DOHH2 (cell line): ENCODE data around the gene SP4.

Experiments used
- H3F3A ChIP-seq: fragments of 200-600 bp; sonication (generic), shearing (Covaris generic); 2 replicates; pipeline ENCODE4 v1.6.0; 2016; ENCODE audit warnings: antibody characterized with exemption, mild to moderate bottlenecking; ENCODE audit not compliant: control insufficient read depth, insufficient read depth
- H3K27ac ChIP-seq: fragments of 200-600 bp; sonication (generic); 2 replicates; pipeline ENCODE4 v1.5.1; 2014; ENCODE audit warnings: low read depth, mild to moderate bottlenecking, low read length, moderate library complexity
- H3K27me3 ChIP-seq: fragments of 200-600 bp; sonication (generic); 2 replicates; pipeline ENCODE4 v1.6.1; 2014; ENCODE audit warnings: mild to moderate bottlenecking, low read length, mixed read lengths; ENCODE audit not compliant: control insufficient read depth
- H3K36me3 ChIP-seq: fragments of 200-600 bp; sonication (generic); 2 replicates; pipeline ENCODE4 v1.6.1; 2014; ENCODE audit warnings: mild to moderate bottlenecking, low read length, moderate library complexity, mixed read lengths; ENCODE audit not compliant: control insufficient read depth
- H3K4me1 ChIP-seq: fragments of 200-600 bp; sonication (generic); 2 replicates; pipeline ENCODE4 v1.6.1; 2014; ENCODE audit warnings: mild to moderate bottlenecking, low read length, mixed read lengths; ENCODE audit not compliant: control insufficient read depth
- H3K4me2 ChIP-seq: fragments of 200-600 bp; sonication (generic); 2 replicates; pipeline ENCODE4 v1.6.0; 2014; ENCODE audit warnings: mild to moderate bottlenecking, low read length, moderate library complexity
- H3K4me3 ChIP-seq: fragments of 200-600 bp; sonication (generic); 2 replicates; pipeline ENCODE4 v1.5.1; 2014; ENCODE audit warnings: mild to moderate bottlenecking, low read length, mixed read lengths
- H3K79me2 ChIP-seq: fragments of 200-600 bp; sonication (generic); 2 replicates; pipeline ENCODE4 v1.6.1; 2014; ENCODE audit warnings: mild to moderate bottlenecking, low read length, mixed read lengths; ENCODE audit not compliant: control insufficient read depth
- H3K9me2 ChIP-seq: fragments of 200-600 bp; sonication (generic); replicated peaks from 2 replicates; pipeline ENCODE4 v1.6.1; 2014; ENCODE audit warnings: mild to moderate bottlenecking, low read length, mixed read lengths; ENCODE audit not compliant: control insufficient read depth
- H3K9me3 ChIP-seq: fragments of 200-600 bp; sonication (generic); 2 replicates; pipeline ENCODE4 v1.6.1; 2014; ENCODE audit warnings: antibody characterized with exemption, low read length, mixed read lengths; ENCODE audit not compliant: control insufficient read depth, insufficient read depth
- H4K20me1 ChIP-seq: fragments of 200-600 bp; sonication (generic); 2 replicates; pipeline ENCODE4 v1.6.0; 2014; ENCODE audit warnings: low read depth, mild to moderate bottlenecking, antibody characterized with exemption, low read length, moderate library complexity; ENCODE audit not compliant: control insufficient read depth, insufficient read depth
- EZH2phosphoT487 ChIP-seq: fragments of 200-600 bp; sonication (generic); IDR thresholded peaks from 2 replicates; pipeline ENCODE4 v1.6.1; 2017; ENCODE audit warnings: borderline replicate concordance, mild to moderate bottlenecking, antibody characterized with exemption, low read length, moderate library complexity, mixed read lengths
- TF ChIP-seq, protein P1 (sequence below): fragments of 200-600 bp; sonication (generic); IDR thresholded peaks from one replicate; pipeline ENCODE4 v1.5.1; 2014; ENCODE audit warnings: antibody characterized with exemption, mild to moderate bottlenecking, low read depth, low read length; ENCODE audit not compliant: poor library complexity, severe bottlenecking

Gene SP4

DNA sequence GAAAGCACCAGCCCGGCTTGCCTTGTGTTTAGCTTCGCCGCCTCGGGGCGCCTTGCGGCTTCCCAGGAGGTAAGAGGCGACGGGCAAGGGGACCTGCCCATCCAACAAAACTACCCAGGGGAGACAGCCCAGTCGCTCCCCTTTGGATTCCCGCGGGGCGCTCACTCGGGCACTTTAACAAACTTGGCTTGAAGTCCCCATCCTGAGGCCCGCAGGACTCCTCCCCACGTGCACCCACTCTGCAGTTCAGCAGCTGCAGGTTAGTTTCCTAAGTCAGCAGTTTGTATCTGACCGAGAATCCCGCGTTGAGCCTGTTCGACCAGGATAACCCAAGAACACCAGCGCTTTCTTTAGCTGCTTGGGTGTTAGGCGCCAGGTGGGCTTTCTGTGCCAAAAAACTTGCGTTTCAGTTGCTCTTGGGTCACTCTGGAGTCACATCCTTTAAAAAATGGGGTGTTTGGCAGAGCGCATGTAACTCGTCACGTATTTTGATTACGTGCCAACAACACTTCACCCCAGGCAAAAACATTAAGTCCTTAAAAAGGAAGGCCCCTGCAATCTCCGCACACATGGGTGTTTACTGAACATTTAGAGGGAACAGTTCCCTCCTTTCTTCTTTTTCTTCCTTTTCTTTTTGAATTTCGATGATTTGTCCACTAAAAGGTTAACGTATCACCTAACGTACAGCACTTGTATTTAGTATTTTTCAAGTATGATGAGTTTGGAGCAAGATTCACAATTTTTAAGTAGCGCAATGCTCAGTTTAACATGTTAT is 115.8 kb downstream of the SP4 start:
- peaks cover 3% of the 10 kb centered on the region; the same call in 1 of the 2 replicates for H3K9me3 ChIP-seq
- no peaks in the 10 kb centered on the region for H3K79me2 ChIP-seq
- H4K20me1 ChIP-seq: no peaks in the 10 kb centered on the region
- H3K4me3 ChIP-seq: no peak overlapping the region
- H3F3A ChIP-seq: no peaks in the 10 kb centered on the region
- H3K36me3 ChIP-seq: no peaks in the 10 kb centered on the region
- peaks cover 5% of the 10 kb centered on the region; the same call in 1 of the 2 replicates for H3K27me3 ChIP-seq
- no peak overlapping the region for H3K4me2 ChIP-seq
- TF ChIP-seq, protein P1, sequence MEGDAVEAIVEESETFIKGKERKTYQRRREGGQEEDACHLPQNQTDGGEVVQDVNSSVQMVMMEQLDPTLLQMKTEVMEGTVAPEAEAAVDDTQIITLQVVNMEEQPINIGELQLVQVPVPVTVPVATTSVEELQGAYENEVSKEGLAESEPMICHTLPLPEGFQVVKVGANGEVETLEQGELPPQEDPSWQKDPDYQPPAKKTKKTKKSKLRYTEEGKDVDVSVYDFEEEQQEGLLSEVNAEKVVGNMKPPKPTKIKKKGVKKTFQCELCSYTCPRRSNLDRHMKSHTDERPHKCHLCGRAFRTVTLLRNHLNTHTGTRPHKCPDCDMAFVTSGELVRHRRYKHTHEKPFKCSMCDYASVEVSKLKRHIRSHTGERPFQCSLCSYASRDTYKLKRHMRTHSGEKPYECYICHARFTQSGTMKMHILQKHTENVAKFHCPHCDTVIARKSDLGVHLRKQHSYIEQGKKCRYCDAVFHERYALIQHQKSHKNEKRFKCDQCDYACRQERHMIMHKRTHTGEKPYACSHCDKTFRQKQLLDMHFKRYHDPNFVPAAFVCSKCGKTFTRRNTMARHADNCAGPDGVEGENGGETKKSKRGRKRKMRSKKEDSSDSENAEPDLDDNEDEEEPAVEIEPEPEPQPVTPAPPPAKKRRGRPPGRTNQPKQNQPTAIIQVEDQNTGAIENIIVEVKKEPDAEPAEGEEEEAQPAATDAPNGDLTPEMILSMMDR: no peak
- TF ChIP-seq EZH2phosphoT487: no peak
- no peaks in the 10 kb centered on the region for H3K4me1 ChIP-seq
- no peaks in the 10 kb centered on the region for H3K9me2 ChIP-seq
- H3K27ac ChIP-seq: no peak overlapping the region

DNA sequence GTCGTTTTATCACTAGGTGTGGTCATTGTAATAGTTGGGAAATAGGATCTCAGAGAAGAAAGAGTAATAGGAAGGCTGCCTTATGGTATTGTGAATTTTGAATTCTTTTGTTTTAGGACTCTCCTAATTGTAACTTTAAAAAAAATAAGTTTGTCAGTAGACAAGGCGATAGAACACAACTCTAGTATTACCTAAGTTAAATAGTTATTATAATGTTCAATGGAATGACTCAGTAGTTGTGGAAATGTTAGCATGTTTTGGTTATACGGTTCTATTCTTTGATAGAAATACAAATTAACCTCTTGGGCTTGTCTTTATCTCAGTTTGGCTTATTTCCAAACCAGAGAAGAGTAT is 116.4 kb downstream of the SP4 start:
- Histone ChIP-seq H3K4me3 (no peak overlapping the region), H3K36me3 (no peaks in the 10 kb centered on the region), H4K20me1 (no peaks in the 10 kb centered on the region), H3K9me3 (peaks cover 3% of the 10 kb centered on the region; the same call in 1 of the 2 replicates), H3K27me3 (peaks cover 5% of the 10 kb centered on the region; the same call in 1 of the 2 replicates), H3F3A (no peaks in the 10 kb centered on the region), H3K4me2 (no peak overlapping the region), H3K9me2 (no peaks in the 10 kb centered on the region), H3K4me1 (no peaks in the 10 kb centered on the region), H3K27ac (no peak overlapping the region), H3K79me2 (no peaks in the 10 kb centered on the region)
- TF ChIP-seq EZH2phosphoT487: no peak
- TF ChIP-seq, protein P1: no peak

DNA sequence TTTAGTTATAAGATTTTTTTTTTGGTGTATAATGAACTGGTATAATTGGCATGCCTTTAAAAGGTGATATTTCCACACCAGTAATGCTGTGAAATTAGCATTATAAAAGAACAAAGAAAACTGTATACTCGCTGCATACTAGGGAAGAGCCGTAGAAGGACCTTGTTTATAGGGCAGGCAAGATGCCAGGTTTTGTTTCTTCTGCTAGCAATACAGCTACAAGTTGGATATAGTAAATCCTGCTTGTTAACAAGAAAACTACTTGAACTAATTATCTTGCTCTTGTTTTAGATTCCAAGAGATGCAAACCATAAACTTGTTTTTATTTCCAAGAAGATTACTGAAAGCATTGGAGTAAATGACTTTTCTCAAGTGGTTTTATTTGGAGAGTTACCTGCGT is 116.8 kb downstream of the SP4 start:
- H3K36me3 ChIP-seq: no peaks in the 10 kb centered on the region
- no peaks in the 10 kb centered on the region for H3K79me2 ChIP-seq
- H3K27ac ChIP-seq: no peak overlapping the region
- TF ChIP-seq, protein P1: no peak
- no peak for TF ChIP-seq EZH2phosphoT487
- H4K20me1 ChIP-seq: no peaks in the 10 kb centered on the region
- H3K4me3 ChIP-seq: no peak overlapping the region
- H3K4me2 ChIP-seq: no peak overlapping the region
- no peaks in the 10 kb centered on the region for H3K4me1 ChIP-seq
- peaks cover 5% of the 10 kb centered on the region; the same call in 1 of the 2 replicates for H3K27me3 ChIP-seq
- H3K9me3 ChIP-seq: peaks cover 3% of the 10 kb centered on the region; the same call in 1 of the 2 replicates
- no peaks in the 10 kb centered on the region for H3F3A ChIP-seq
- H3K9me2 ChIP-seq: no peaks in the 10 kb centered on the region
